Loucy (cell line): Measurements from ENCODE around the gene CCT6A.
"Not testable (repeated sequence)": the region's sequence is repeated elsewhere in the genome, so short reads cannot be mapped to it uniquely, and the experiment has no call there.

ENCODE experiments used
- EZH2phosphoT487 ChIP-seq: fragments of 200-600 bp; IDR thresholded peaks from 2 replicates; pipeline ENCODE4 v1.6.1; 2018; ENCODE audit warnings: antibody characterized with exemption, mild to moderate bottlenecking, moderate library complexity, borderline replicate concordance
- TF ChIP-seq, protein P1 (sequence below): fragments of 200-600 bp; sonication (generic); conservative IDR thresholded peaks from 2 replicates; pipeline ENCODE4 v1.5.1; 2014; ENCODE audit warnings: mild to moderate bottlenecking, antibody characterized with exemption, low read length

DNA sequence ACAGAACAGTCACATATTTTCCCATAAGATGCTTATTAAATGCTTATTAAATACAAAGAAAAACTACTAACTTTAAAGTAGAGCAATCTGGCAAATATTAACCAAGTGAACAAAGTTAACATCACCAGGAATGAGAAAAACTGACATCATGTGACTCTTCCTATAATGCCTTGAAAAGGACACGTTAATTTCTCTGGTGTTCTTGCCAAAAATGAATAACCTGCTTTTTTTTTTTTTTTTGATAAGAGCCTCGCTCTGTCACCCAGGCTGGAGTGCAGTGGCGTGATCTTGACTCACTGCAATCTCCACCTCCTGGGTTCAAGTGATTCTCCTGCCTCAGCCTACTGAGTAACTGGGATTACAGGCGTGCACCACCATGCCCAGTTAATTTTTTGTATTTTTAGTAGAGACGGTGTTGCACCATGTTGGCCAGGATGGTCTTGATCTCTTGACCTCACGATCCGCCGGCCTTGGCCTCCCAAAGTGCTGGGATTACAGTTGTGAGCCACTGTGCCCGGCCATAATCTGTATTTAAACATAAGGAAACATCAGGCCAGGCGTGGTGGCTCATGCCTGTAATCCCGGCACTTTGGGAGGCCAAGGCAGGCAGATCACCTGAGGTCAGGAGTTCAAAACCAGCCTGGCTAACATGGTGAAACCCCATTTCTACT, 4.0 kb upstream of the CCT6A start:
- TF ChIP-seq, protein P1, sequence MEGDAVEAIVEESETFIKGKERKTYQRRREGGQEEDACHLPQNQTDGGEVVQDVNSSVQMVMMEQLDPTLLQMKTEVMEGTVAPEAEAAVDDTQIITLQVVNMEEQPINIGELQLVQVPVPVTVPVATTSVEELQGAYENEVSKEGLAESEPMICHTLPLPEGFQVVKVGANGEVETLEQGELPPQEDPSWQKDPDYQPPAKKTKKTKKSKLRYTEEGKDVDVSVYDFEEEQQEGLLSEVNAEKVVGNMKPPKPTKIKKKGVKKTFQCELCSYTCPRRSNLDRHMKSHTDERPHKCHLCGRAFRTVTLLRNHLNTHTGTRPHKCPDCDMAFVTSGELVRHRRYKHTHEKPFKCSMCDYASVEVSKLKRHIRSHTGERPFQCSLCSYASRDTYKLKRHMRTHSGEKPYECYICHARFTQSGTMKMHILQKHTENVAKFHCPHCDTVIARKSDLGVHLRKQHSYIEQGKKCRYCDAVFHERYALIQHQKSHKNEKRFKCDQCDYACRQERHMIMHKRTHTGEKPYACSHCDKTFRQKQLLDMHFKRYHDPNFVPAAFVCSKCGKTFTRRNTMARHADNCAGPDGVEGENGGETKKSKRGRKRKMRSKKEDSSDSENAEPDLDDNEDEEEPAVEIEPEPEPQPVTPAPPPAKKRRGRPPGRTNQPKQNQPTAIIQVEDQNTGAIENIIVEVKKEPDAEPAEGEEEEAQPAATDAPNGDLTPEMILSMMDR: not testable (repeated sequence)
- TF ChIP-seq EZH2phosphoT487: not testable (repeated sequence)
